Ishikawa (cell line): ENCODE results near the gene SF3B2.

Experiments used
- CEBPB ChIP-seq: IDR thresholded peaks from 2 replicates; pipeline ENCODE4 v1.6.1; 2012
- CREB1 ChIP-seq: IDR thresholded peaks from 2 replicates; pipeline ENCODE4 v1.6.1; 2012; ENCODE audit warnings: low read depth
- EGR1 ChIP-seq: IDR thresholded peaks from 2 replicates; pipeline ENCODE4 v1.6.1; 2012
- EP300 ChIP-seq: IDR thresholded peaks from 2 replicates; pipeline ENCODE4 v1.6.1; 2012; ENCODE audit warnings: borderline replicate concordance
- FOXM1 ChIP-seq: IDR thresholded peaks from 2 replicates; pipeline ENCODE4 v1.6.1; 2012; ENCODE audit warnings: low read depth, borderline replicate concordance
- NFIC ChIP-seq: IDR thresholded peaks from 2 replicates; pipeline ENCODE4 v1.6.1; 2012
- RAD21 ChIP-seq: IDR thresholded peaks from 2 replicates; pipeline ENCODE4 v1.6.1; 2012; ENCODE audit warnings: low read depth
- TAF1 ChIP-seq: IDR thresholded peaks from 2 replicates; pipeline ENCODE4 v1.6.1; 2012; ENCODE audit warnings: low read depth, mild to moderate bottlenecking
- TCF12 ChIP-seq: IDR thresholded peaks from 2 replicates; pipeline ENCODE4 v1.6.1; 2012; ENCODE audit warnings: low read depth
- TEAD4 ChIP-seq: IDR thresholded peaks from 2 replicates; pipeline ENCODE4 v1.6.1; 2012
- YY1 ChIP-seq: IDR thresholded peaks from 2 replicates; pipeline ENCODE4 v1.6.1; 2012; ENCODE audit warnings: low read depth
- ZBTB7A ChIP-seq: IDR thresholded peaks from 2 replicates; pipeline ENCODE4 v1.6.1; 2012; ENCODE audit warnings: low read depth
- TF ChIP-seq, protein P1 (sequence below): IDR thresholded peaks from 2 replicates; pipeline ENCODE4 v1.6.1; 2012; ENCODE audit warnings: low read depth, mild to moderate bottlenecking
- TF ChIP-seq, protein P2 (sequence below): IDR thresholded peaks from 2 replicates; pipeline ENCODE4 v1.6.1; 2012
- TF ChIP-seq, protein P3 (sequence below): IDR thresholded peaks from 2 replicates; pipeline ENCODE4 v1.6.1; 2012

The SF3B2 gene

DNA sequence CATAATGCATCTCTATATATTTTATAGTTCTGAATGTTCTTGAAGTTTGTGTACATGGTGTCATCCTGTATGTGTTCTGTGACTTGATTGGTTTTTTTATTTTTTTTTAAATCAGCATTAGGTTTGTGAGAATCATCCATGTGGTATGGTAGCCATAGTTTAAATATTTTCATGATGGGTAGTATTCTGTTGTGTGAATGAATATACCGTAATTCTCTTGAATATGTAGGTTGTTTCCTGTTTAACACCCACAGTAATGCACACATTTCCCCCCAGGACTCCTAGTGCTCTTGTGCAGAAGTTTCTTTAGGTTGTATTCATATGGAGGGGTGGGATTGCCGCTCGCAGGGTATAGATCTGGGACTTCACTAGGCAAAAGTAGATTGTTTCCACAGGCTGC, 19.9 kb downstream of the SF3B2 start:
- TF ChIP-seq TCF12 = no peak
- TF ChIP-seq YY1 = no peak
- TF ChIP-seq CEBPB = no peak
- TF ChIP-seq RAD21 = no peak
- no peak for TF ChIP-seq EP300
- TF ChIP-seq, protein P1, sequence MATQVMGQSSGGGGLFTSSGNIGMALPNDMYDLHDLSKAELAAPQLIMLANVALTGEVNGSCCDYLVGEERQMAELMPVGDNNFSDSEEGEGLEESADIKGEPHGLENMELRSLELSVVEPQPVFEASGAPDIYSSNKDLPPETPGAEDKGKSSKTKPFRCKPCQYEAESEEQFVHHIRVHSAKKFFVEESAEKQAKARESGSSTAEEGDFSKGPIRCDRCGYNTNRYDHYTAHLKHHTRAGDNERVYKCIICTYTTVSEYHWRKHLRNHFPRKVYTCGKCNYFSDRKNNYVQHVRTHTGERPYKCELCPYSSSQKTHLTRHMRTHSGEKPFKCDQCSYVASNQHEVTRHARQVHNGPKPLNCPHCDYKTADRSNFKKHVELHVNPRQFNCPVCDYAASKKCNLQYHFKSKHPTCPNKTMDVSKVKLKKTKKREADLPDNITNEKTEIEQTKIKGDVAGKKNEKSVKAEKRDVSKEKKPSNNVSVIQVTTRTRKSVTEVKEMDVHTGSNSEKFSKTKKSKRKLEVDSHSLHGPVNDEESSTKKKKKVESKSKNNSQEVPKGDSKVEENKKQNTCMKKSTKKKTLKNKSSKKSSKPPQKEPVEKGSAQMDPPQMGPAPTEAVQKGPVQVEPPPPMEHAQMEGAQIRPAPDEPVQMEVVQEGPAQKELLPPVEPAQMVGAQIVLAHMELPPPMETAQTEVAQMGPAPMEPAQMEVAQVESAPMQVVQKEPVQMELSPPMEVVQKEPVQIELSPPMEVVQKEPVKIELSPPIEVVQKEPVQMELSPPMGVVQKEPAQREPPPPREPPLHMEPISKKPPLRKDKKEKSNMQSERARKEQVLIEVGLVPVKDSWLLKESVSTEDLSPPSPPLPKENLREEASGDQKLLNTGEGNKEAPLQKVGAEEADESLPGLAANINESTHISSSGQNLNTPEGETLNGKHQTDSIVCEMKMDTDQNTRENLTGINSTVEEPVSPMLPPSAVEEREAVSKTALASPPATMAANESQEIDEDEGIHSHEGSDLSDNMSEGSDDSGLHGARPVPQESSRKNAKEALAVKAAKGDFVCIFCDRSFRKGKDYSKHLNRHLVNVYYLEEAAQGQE = no peak
- TF ChIP-seq, protein P2, sequence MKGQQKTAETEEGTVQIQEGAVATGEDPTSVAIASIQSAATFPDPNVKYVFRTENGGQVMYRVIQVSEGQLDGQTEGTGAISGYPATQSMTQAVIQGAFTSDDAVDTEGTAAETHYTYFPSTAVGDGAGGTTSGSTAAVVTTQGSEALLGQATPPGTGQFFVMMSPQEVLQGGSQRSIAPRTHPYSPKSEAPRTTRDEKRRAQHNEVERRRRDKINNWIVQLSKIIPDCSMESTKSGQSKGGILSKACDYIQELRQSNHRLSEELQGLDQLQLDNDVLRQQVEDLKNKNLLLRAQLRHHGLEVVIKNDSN = no peak
- no peak for TF ChIP-seq TEAD4
- no peak for TF ChIP-seq NFIC

DNA sequence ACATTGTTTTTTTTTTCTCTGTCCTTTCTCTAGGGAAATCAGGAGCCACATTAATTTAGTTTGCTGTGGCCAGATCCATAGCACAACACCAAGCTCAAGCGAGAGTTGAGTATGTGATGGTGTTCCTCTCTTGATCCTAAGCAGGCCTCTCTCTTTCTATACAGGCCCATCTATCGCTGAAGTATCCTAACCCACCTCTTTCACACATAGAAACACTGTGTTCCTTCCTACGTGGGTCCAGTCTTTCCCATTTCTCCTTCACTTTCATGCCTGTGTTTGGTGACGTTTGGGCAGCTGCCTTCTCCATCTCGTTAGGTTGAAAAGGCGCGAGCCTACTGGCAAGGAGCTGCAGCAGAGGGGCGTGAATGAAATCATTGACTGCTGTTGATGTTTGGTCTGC, 20.4 kb downstream of the SF3B2 start:
- TF ChIP-seq FOXM1 (no peak), NFIC (no peak), CREB1 (no peak), TCF12 (no peak), CEBPB (no peak), TAF1 (no peak), RAD21 (no peak), EP300 (no peak), TEAD4 (no peak), ZBTB7A (no peak), YY1 (no peak), EGR1 (no peak)
- TF ChIP-seq, protein P2 = no peak
- TF ChIP-seq, protein P1 = no peak
- TF ChIP-seq, protein P3, sequence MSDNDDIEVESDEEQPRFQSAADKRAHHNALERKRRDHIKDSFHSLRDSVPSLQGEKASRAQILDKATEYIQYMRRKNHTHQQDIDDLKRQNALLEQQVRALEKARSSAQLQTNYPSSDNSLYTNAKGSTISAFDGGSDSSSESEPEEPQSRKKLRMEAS = no peak

DNA sequence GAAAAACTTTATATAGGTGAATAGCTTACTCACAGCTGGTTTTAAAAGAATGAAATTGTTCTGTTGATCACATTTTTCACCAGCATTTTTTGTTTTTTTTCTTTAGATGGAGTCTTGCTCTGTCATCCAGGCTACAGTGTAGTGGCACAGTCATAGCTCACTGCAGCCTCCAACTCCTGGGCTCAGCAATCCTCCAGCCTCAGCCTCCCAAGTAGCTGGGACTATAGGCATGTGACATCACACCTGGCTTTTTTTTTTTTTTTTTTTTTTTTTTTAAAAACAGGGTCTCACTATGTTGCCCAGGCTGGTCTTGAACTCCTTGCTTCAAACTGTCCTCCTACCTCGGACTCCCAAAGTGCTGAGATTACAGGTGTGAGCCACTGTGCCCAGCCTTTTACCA, 21.5 kb downstream of the SF3B2 start:
- no peak for TF ChIP-seq ZBTB7A
- no peak for TF ChIP-seq NFIC
- no peak for TF ChIP-seq TCF12
- TF ChIP-seq RAD21 = no peak
- TF ChIP-seq CEBPB = no peak
- TF ChIP-seq FOXM1 = no peak
- TF ChIP-seq, protein P2 = no peak
- TF ChIP-seq TAF1 = no peak
- TF ChIP-seq, protein P1 = no peak
- no peak for TF ChIP-seq CREB1
- TF ChIP-seq, protein P3 = no peak
- no peak for TF ChIP-seq YY1
- no peak for TF ChIP-seq EGR1
- TF ChIP-seq EP300 = no peak
- TF ChIP-seq TEAD4 = no peak

DNA sequence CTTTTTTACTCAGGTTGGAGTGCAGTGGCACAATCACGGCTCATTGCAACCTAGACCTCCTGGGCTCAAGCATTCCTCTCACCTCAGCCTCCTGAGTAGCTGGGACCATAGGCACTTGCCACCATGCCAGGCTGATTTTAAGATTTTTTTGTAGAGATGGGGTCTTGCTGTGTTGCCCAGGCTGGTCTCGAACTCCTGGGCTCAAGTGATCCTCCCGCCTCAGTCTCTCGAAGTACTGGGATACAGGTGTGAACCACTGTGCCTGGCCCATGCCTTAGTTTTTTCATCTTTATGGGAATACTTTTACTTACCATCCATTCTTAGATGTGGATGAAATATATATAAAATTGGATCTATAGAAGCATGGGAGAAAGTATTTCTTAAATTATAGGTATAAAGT, 23.1 kb downstream of the SF3B2 start:
- TF ChIP-seq TEAD4 = no peak
- TF ChIP-seq, protein P1 = no peak
- no peak for TF ChIP-seq ZBTB7A
- TF ChIP-seq EP300 = no peak
- TF ChIP-seq, protein P2 = no peak
- TF ChIP-seq TAF1 = no peak
- TF ChIP-seq, protein P3 = no peak
- no peak for TF ChIP-seq YY1
- no peak for TF ChIP-seq RAD21
- no peak for TF ChIP-seq FOXM1
- TF ChIP-seq TCF12 = no peak
- TF ChIP-seq NFIC = no peak
- TF ChIP-seq CEBPB = no peak
